IPS-NIHi7 (cell line): Measurements from ENCODE around the gene NPAS4.
"Not testable (repeated sequence)": the region's sequence is repeated elsewhere in the genome, so short reads cannot be mapped to it uniquely, and the experiment has no call there.

ENCODE experiments used
- DNase-seq: peaks from one replicate; pipeline ENCODE4 v3.0.0; 2012; ENCODE audit warnings: mixed read lengths; ENCODE audit errors: extremely low spot score

NPAS4 gene

DNA sequence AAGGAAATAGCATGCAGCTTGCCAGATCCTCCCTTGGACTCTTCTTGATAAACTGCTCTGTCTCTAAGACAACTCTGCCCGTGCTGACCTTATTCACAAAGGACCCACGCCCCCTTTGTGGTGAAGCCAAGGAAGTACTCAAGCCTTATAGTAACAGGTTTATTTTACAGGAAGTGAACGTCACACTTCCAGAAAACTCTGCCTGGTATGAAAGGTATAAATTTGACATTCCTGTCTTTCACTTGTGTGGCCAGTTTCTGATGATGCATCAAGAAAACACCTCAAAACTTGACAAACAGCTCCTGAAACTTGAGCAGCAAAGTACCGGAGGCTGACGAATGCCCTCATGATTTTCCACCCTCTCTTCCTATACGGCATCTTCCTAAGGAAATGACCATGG is 33.4 kb downstream of the NPAS4 start:
- DNase-seq = no peak

GRCh38 chr11:66454828-66455227 is 34.0 kb downstream of the NPAS4 start:
- DNase-seq = no peak

- no peak for DNase-seq
Measured at GRCh38 chr11:66457826-66458225, 37.0 kb downstream of the NPAS4 start.

- DNase-seq = no peak
Measured at GRCh38 chr11:66459138-66459778, 38.4 kb downstream of the NPAS4 start.

- no peak for DNase-seq
Measured at GRCh38 chr11:66462010-66462409, 41.2 kb downstream of the NPAS4 start.

DNA sequence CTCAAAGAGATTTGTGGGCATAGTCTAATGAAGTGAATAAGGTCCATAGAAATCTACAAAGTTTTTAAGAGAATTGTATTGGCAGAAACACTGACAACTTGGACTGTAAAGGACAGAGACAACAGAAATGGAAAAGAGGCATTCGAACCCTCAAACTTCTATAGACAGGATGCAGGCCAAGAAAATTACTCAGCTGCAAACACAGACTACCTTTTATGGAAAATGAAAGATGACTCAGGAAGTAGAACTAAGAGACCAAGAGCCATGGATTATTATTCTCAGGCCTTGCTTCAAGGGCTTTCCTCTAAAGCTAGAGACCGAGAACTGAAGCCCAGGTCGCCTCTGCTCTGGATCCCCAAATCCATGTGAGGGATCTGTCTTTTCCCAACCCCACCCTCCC is 42.1 kb downstream of the NPAS4 start:
- no peak for DNase-seq

GRCh38 chr11:66464116-66464515 is 43.3 kb downstream of the NPAS4 start:
- not testable (repeated sequence) for DNase-seq

- no peak for DNase-seq
Measured at GRCh38 chr11:66464916-66465315, 44.1 kb downstream of the NPAS4 start.

DNA sequence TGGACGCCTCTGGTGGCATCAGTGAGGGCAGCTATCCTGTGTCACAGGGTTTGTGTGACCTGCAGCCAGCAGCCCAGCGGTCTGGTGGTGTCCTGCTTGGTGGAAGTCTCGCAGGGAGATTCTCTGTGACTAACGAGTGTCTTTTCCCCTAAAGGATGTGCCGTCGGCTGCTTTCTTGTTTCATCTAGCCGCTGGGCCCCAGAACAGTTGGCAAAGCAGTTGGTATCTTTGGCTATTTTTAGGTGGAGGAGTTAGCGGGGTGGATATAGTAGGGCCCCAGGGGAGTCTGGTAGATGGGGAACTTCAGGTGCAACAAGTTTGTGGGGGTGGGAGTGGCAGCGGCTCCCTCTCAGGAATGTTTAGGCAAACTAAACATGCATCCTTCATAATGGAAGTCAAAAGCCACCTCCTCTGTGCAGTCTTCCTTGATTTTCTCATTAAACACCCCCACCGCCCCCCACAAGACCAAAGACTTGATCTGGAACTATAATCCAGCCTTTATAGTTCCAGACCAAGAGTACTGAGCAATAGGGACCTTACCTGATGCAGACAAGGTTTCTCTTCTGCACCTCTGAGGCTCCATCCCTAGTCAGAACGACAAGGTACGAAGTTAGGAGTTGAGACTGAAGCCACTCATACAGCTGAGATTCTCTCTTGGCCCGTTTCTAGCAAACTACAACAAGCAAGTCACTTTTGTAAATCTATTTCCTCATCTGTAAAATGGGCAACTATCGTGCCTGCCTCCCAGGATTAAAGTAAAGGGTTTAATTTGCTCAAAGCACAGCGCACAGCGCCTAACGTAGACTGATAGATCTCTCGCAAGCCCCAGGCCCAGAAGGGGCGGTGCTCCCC is 44.8 kb downstream of the NPAS4 start:
- no peak for DNase-seq

DNA sequence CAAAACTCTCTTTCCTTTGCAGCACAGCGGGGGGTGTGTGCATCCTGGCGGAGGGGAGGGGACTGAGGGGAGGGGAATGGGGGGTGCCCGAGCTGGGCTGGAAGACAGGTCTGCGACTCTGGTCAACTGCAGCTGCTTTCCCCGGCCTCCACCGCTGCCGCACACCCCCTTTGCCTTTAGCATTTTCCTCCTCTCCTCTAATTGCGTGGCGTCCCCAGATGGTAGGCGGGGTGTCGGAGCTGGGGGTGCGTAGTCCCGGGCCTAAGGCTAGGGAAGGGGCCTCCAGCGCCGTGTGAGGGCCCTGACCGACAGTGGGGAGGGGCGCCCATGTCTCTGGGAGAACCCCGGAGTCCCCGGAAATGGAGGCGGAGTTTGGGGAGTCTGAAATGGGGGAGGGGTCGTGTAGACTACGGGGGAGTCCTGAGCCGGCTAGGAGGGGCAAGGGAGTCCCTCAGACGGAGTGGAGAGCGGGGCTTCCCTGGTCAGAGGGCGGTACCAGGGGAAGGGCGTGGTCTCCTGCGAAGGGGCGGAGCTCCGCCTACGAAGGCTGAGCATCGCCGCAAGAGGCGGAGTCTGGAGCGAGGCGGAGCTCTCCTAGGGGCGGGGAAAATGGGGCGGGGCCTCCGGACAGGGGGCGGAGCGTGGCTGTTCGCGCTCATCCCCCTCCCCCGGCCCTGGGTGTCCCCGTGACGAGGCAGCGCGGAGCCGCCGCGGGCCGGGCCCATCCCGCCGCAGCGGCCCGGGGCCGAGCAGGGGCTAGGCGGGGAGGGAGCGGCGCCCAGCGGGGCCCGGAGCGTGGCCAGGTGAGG is 45.6 kb downstream of the NPAS4 start, which contains the start of gene PELI3:
PELI3 (plus strand) TSS at position 681 of the 809 bp plus-strand sequence. CDS start 1,224 bp downstream, outside the sequence.
- peak; percentile 99 for DNase-seq

DNA sequence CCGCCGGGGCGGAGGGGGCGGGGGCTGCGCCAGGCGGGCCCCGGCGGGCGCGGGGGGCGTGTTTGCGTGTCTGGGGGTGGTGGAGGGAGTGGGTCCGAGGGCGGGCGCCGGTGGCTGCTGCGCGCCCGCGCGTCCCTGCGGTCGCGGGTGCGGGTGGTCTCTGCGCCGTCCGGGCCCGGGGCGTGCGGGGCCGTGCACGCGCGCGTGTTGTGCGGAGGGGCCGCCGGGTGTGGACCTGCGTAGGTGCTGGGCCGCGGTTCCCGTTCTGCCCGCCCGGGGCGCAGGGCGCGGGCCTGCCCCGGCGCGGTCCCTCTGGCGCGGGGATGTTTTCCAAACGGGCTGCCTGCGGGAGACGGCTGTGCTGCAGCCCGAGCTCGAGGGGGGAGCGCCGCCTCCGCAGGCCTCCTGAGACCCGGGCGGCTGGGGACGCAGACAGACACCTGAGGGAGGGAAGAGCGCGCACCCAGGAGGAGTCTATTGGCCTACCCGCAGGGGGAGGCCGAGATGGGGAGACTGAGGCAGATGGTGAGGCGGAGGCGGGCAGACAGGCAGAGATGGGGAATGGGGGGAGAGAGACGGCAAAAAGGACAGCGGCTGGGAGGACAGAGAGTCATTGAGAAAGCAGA is 46.3 kb downstream of the NPAS4 start:
- DNase-seq = peak; percentile 58

DNA sequence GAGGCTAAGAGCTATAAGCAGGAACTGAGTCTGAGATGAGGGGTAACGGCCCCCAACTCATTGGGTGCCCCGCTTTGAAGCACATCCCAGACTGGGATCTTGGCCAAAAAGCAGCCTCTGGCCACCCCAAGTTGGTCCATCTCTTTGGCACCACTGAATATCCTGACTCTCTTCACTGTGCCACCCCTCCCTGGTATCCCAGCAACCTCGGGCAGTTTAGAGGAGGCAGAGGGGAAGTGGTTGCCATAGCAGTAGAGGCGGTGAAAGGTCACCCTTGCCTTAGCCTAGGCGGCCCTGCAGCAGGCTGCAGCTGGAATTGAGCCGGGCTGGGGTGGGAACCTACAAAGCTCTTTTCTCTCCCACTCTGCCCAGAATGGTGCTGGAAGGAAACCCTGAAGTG is 46.9 kb downstream of the NPAS4 start:
- no peak for DNase-seq

DNA sequence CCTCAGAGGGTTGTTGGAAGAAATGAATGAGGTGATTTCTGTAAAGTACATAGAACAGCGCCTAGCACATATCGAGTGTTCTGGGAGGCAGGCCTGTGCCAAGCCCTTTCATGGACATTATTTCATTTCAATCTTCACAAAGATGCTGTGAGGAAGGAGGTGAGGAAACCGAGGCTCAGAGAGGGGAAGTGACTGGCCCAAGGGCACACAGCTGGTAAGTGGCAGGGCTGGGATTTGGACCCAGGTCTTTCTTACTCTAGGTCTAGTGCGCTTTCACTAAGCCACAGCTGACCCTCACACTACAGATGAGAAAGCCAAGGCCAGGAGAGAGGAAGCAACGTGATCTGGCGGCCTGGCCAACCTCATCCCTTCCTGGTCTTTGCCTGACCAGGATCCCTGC is 47.9 kb downstream of the NPAS4 start:
- DNase-seq = no peak

- no peak for DNase-seq
Measured at GRCh38 chr11:66469441-66469840, 48.6 kb downstream of the NPAS4 start.

DNA sequence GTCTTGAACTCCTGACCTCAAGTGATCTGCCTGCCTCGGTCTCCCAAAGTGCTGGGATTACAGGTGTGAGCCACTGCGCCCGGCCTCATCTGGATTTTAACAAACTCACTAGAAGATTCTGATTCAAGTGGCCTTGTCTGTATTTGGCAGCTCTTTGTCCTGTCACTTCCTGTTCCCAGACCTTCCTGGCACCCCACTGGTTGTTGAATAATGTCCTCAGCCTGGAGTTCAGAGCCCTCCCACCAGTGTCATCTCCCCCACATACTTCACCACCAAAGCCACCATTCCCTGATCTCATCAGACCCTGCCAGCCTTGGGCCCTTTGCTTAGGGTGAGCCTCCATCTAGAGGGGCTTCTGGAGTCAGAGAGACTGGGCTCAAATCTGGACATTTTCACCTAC is 49.2 kb downstream of the NPAS4 start:
- no peak for DNase-seq

GRCh38 chr11:66471142-66471541 is 50.3 kb downstream of the NPAS4 start:
- no peak for DNase-seq

GRCh38 chr11:66472054-66472453 is 51.2 kb downstream of the NPAS4 start:
- no peak for DNase-seq

GRCh38 chr11:66473167-66473566 is 52.3 kb downstream of the NPAS4 start:
- no peak for DNase-seq

DNA sequence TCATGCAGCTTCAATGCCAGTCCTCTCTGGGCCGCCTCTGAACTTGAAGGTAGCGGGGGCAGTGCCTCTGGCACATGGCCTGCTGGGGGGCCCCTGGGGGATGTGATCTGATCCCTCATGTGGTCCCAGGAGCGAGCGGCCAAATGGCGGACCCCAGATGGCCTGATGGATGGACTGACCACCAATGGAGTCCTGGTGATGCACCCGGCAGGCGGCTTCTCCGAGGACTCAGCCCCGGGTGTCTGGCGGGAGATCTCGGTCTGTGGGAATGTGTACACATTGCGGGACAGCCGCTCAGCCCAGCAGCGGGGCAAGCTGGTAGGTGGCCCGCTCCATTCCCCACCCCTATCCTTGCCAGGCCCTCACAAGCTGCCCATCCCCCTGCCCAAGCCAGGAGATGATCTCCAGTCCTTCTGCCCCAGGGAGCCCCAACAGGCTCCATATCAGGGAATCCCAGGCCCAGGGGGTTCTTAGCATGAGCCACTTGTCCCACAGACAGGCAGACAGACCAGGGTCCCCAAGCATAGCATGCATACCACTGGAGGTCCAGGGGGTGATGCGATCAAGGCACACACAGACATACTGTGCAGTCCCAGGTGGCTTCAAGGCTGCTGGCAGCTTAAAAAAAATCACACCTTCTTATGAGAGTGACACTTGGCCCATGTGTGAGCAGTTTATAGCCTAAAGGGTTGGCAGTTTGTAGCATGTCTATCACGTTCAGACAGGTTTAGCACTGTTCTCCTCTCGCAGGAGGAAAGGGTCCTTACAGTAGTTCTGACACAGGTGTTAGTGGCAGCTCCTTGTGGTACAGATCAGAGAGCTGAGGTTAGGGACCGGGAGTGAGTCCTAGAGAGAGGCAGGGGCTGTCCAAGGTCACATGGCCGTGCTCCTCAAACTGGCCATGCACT is 53.0 kb downstream of the NPAS4 start:
- no peak for DNase-seq

GRCh38 chr11:66475349-66476172 is 54.7 kb downstream of the NPAS4 start:
- DNase-seq = no peak
